Gastrocnemius medialis (tissue), 4 donors: Measurements from ENCODE around the gene PNMA8A. TPM values are rescaled to one million over a fixed set of nuclear protein-coding genes. Genes with fewer than 3 reads are reported as not detected.
"Not testable (repeated sequence)": the region's sequence is repeated elsewhere in the genome, so short reads cannot be mapped to it uniquely, and the experiment has no call there.

ENCODE experiments used
- ATAC-seq, 2 donors: fragments of 150-250 bp; one replicate each; pipeline ENCODE4 v1.9.1; 2016
- DNase-seq, 2 donors: peaks; one replicate each; pipeline ENCODE4 v3.0.0-alpha.2; 2019
- H3K27ac ChIP-seq, 4 donors: fragments of 200-600 bp; sonication (generic); 1 replicate in 1 of 4; 2 replicates in 3 of 4; pipeline ENCODE4 v1.5.1; 2016 to 2018; ENCODE audit warnings: mild to moderate bottlenecking in 2 of 4, moderate library complexity in 1 of 4
- H3K27me3 ChIP-seq, 3 donors: fragments of 200-600 bp; sonication (generic) in 2 of 3; 1 replicate in 1 of 3; 2 replicates in 2 of 3; pipeline versions ENCODE4 v1.5.1 to v1.6.0; 2016 to 2019; ENCODE audit warnings: mild to moderate bottlenecking in 1 of 3, moderate library complexity in 1 of 3
- H3K36me3 ChIP-seq, 2 donors: fragments of 200-600 bp; sonication (generic) in 1 of 2; one replicate each; pipeline ENCODE4 v1.5.1; 2017 to 2018
- H3K4me1 ChIP-seq, 2 donors: fragments of 200-600 bp; sonication (generic) in 1 of 2; one replicate each; pipeline ENCODE4 v1.5.1; 2016 to 2017; ENCODE audit warnings: mild to moderate bottlenecking in 2 of 2
- H3K4me3 ChIP-seq, 4 donors: fragments of 200-600 bp; sonication (generic) in 3 of 4; 1 replicate in 1 of 4; 2 replicates in 3 of 4; pipeline ENCODE4 v1.5.1; 2016 to 2019; ENCODE audit warnings: mild to moderate bottlenecking in 2 of 4
- H3K9me3 ChIP-seq, 3 donors: fragments of 200-600 bp; sonication (generic) in 2 of 3; 1 replicate in 1 of 3; 2 replicates in 2 of 3; pipeline ENCODE4 v1.5.1; 2016 to 2019
- CTCF ChIP-seq, 5 experiments: fragments of 450-650 bp in 3 of 5; fragments of 200-600 bp in 2 of 5; sonication (generic) in 2 of 5; IDR thresholded peaks in 4 of 5; conservative IDR thresholded peaks in 1 of 5; 1 replicate in 4 of 5; 2 replicates in 1 of 5; pipeline ENCODE4 v1.5.1; 2016 to 2019; ENCODE audit warnings: antibody characterized with exemption in 5 of 5, mild to moderate bottlenecking in 3 of 5, moderate library complexity in 3 of 5
- POLR2A ChIP-seq, 2 donors: fragments of 450-650 bp; IDR thresholded peaks; one replicate each; pipeline ENCODE4 v1.6.1; 2017; ENCODE audit warnings: antibody characterized with exemption in 2 of 2, mild to moderate bottlenecking in 2 of 2, moderate library complexity in 2 of 2
- in situ Hi-C, 4 donors: fragments of 200-750 bp; cut with MboI; loops; one replicate each; pipeline versions ENCODE4 v1.15.0 to v1.8.0; 2017; ENCODE audit warnings: low sequenced_read_pairs in 4 of 4
- intact Hi-C: fragments of 100-400 bp; cut with DNase I; formaldehyde crosslinking; loops from one replicate; pipeline ENCODE4 v1.15.1; 2023; ENCODE audit warnings: low total_unique reads
- total RNA-seq, 4 donors: library from RNA; depleted of rRNA; stranded (reverse); fragments of >200 nt; gene quantifications; one replicate each; pipeline versions ENCODE4 v1.1.0 to v1.2.3, GENCODE V29; 2016

PNMA8A gene
- total RNA-seq, 4 donors from 2014 or later = 0.13 to 0.83 (median 0.60) TPM; not detected in 1

GRCh38 chr19:46435009-46435408, 36.4 kb downstream of the PNMA8A start:
- intact Hi-C loops = no loop called here
- no peaks in the 10 kb centered on the region for H3K4me1 ChIP-seq
- in situ Hi-C loops = no loop called here
- H3K27ac ChIP-seq = no peak overlapping the region
- no peak for ATAC-seq
- H3K36me3 ChIP-seq = no peaks in the 10 kb centered on the region
- H3K27me3 ChIP-seq = peaks cover 0 to 10% (median 6%) of the 10 kb centered on the region in 3 donors
- no peak for DNase-seq
- H3K4me3 ChIP-seq = no peak overlapping the region
- H3K9me3 ChIP-seq = no peaks in the 10 kb centered on the region
- TF ChIP-seq CTCF (IDR thresholded peaks at IDR 0.05 in 4 of 5, conservative IDR thresholded peaks at IDR 0.05 in 1 of 5) = no peak
- no peak for TF ChIP-seq POLR2A (IDR thresholded peaks at IDR 0.05)

- H3K4me3 ChIP-seq, DNase-seq, in situ Hi-C loops, ATAC-seq, intact Hi-C loops, H3K4me1 ChIP-seq, H3K36me3 ChIP-seq, H3K9me3 ChIP-seq, H3K27ac ChIP-seq: not testable (repeated sequence)
- H3K27me3 ChIP-seq = peaks cover 0 to 15% (median 14%) of the 10 kb centered on the region in 3 donors
Measured at GRCh38 chr19:46433470-46433869, 37.9 kb downstream of the PNMA8A start.

- H3K4me3 ChIP-seq = no peak overlapping the region
- H3K9me3 ChIP-seq = no peaks in the 10 kb centered on the region
- in situ Hi-C loops = no loop called here
- TF ChIP-seq CTCF (IDR thresholded peaks at IDR 0.05 in 4 of 5, conservative IDR thresholded peaks at IDR 0.05 in 1 of 5) (no peak), POLR2A (IDR thresholded peaks at IDR 0.05) (no peak)
- DNase-seq = no peak
- peaks cover 0 to 19% (median 18%) of the 10 kb centered on the region in 3 donors for H3K27me3 ChIP-seq
- H3K27ac ChIP-seq = no peak overlapping the region
- H3K36me3 ChIP-seq = no peaks in the 10 kb centered on the region
- H3K4me1 ChIP-seq = no peaks in the 10 kb centered on the region
- ATAC-seq = no peak
- intact Hi-C loops = no loop called here
Measured at GRCh38 chr19:46431824-46432223, 39.5 kb downstream of the PNMA8A start.

GRCh38 chr19:46429999-46430398, 41.4 kb downstream of the PNMA8A start:
- intact Hi-C loops (no loop called here), in situ Hi-C loops (no loop called here)
- Histone ChIP-seq H3K36me3 (no peaks in the 10 kb centered on the region), H3K4me1 (no peaks in the 10 kb centered on the region), H3K9me3 (no peaks in the 10 kb centered on the region), H3K27ac (no peak overlapping the region), H3K4me3 (no peak overlapping the region), H3K27me3 (peaks cover 8 to 25% (median 24%) of the 10 kb centered on the region in 3 donors)
- TF ChIP-seq POLR2A (IDR thresholded peaks at IDR 0.05) = no peak
- no peak for TF ChIP-seq CTCF (IDR thresholded peaks at IDR 0.05 in 4 of 5, conservative IDR thresholded peaks at IDR 0.05 in 1 of 5)
- ATAC-seq (no peak), DNase-seq (no peak)

- no peaks in the 10 kb centered on the region for H3K4me1 ChIP-seq
- ATAC-seq = no peak
- peak within 1 kb of the TSS in 1 of 4 donors; percentile 13 for H3K4me3 ChIP-seq
- DNase-seq = peak in 1 of 2 donors; percentile 27
- peaks cover 8 to 26% (median 20%) of the 10 kb centered on the region in 3 donors for H3K27me3 ChIP-seq
- intact Hi-C loops (no loop called here), in situ Hi-C loops (no loop called here)
- no peaks in the 10 kb centered on the region for H3K9me3 ChIP-seq
- no peaks in the 10 kb centered on the region for H3K36me3 ChIP-seq
- no peak within 1 kb of the TSS for H3K27ac ChIP-seq
- TF ChIP-seq POLR2A (IDR thresholded peaks at IDR 0.05) = no peak
- no peak for TF ChIP-seq CTCF (IDR thresholded peaks at IDR 0.05 in 4 of 5, conservative IDR thresholded peaks at IDR 0.05 in 1 of 5)
Measured at GRCh38 chr19:46428239-46429135, 42.9 kb downstream of the PNMA8A start, which contains the start of gene PNMA8C. Gene PNMA8C (minus strand): TSS chr19:46428936. CDS start chr19:46428359, 577 bp downstream.
